Spleen (tissue), 7 donors: ENCODE data around the gene FAM234B.
"Not testable (repeated sequence)": the region's sequence is repeated elsewhere in the genome, so short reads cannot be mapped to it uniquely, and the experiment has no call there.

ENCODE experiments used
- CTCF ChIP-seq, 11 experiments: fragments of 200-600 bp in 7 of 11; fragments of 450-650 bp in 4 of 11; sonication (generic) in 4 of 11; IDR thresholded peaks in 8 of 11; conservative IDR thresholded peaks in 3 of 11; 1 replicate in 7 of 11; 2 replicates in 4 of 11; pipeline versions ENCODE4 v1.4.0 to v1.8.0; 2016 to 2021; ENCODE audit warnings: antibody characterized with exemption in 11 of 11, inconsistent platforms in 4 of 11, mild to moderate bottlenecking in 1 of 11
- POLR2A ChIP-seq, 3 donors: fragments of 450-650 bp; IDR thresholded peaks; one replicate each; pipeline ENCODE4 v1.5.1; 2017; ENCODE audit warnings: antibody characterized with exemption in 3 of 3, mild to moderate bottlenecking in 1 of 3
- donor health status: DM: no; HTN: no; CAD: no; lungs with moderate emphysema.
- donor health status: DM: no; HTN: no; CAD: no.
- donor health status: DM: no; HTN: no; CAD: no.

- not testable (repeated sequence) for TF ChIP-seq CTCF (IDR thresholded peaks at IDR 0.05 in 8 of 11, conservative IDR thresholded peaks at IDR 0.05 in 3 of 11); POLR2A (IDR thresholded peaks at IDR 0.05)
Observed at GRCh38 chr12:13083638-13084037, 39.5 kb downstream of the FAM234B start.
